Stimulated activated CD4-positive, alpha-beta T cell treated with anti-CD3 and anti-CD28 coated beads, Interleukin-1b, Interleukin-23, amount 100 ng/mL, for 1 hour (primary cell): Measurements from ENCODE around the gene BRD8.
"Not testable (repeated sequence)": the region's sequence is repeated elsewhere in the genome, so short reads cannot be mapped to it uniquely, and the experiment has no call there.

Experiments used
- DNase-seq, 2 donors: peaks; one replicate each; pipeline ENCODE4 v3.0.0-alpha.2; 2020; ENCODE audit warnings: low read depth in 2 of 2

BRD8 gene

GRCh38 chr5:138163721-138164120 is 14.7 kb downstream of the BRD8 start:
- DNase-seq, result no peak

GRCh38 chr5:138160706-138161105 is 17.7 kb downstream of the BRD8 start:
- DNase-seq, result no peak

GRCh38 chr5:138159666-138160065 is 18.8 kb downstream of the BRD8 start:
- no peak for DNase-seq

- no peak for DNase-seq
These were observed 20.8 kb downstream of the BRD8 start for GRCh38 chr5:138157626-138158025.

GRCh38 chr5:138155977-138156376 is 22.5 kb downstream of the BRD8 start:
- DNase-seq, result not testable (repeated sequence)

GRCh38 chr5:138149530-138149929 is 28.9 kb downstream of the BRD8 start:
- DNase-seq, result no peak

- no peak for DNase-seq
These were observed 29.6 kb downstream of the BRD8 start for GRCh38 chr5:138148811-138149210.

GRCh38 chr5:138143578-138143977 is 34.9 kb downstream of the BRD8 start:
- not testable (repeated sequence) for DNase-seq

- no peak for DNase-seq
These were observed 36.7 kb downstream of the BRD8 start for GRCh38 chr5:138141734-138142133.

GRCh38 chr5:138140268-138140667 is 38.2 kb downstream of the BRD8 start:
- no peak for DNase-seq

GRCh38 chr5:138139781-138140090 is 38.7 kb downstream of the BRD8 start:
- DNase-seq, result no peak

GRCh38 chr5:138138949-138139780 is 39.3 kb downstream of the BRD8 start, which contains the start of gene NME5:
Gene NME5 (minus strand): TSS chr5:138139428. CDS start chr5:138138780, 648 bp downstream.
- DNase-seq, result no peak

- DNase-seq, result no peak
These were observed 45.9 kb downstream of the BRD8 start for GRCh38 chr5:138132543-138132942.

GRCh38 chr5:138129347-138129746 is 49.1 kb downstream of the BRD8 start:
- no peak for DNase-seq

- DNase-seq, result no peak
These were observed 50.1 kb downstream of the BRD8 start for GRCh38 chr5:138128334-138128733.

GRCh38 chr5:138115254-138115653 is 63.2 kb downstream of the BRD8 start:
- no peak for DNase-seq

GRCh38 chr5:138111937-138112336 is 66.5 kb downstream of the BRD8 start:
- DNase-seq, result no peak

- no peak for DNase-seq
These were observed 67.2 kb downstream of the BRD8 start for GRCh38 chr5:138111181-138111580.

GRCh38 chr5:138110266-138110963 is 68.0 kb downstream of the BRD8 start:
- DNase-seq, result no peak

- no peak for DNase-seq
These were observed 68.8 kb downstream of the BRD8 start for GRCh38 chr5:138109463-138110265.

- no peak for DNase-seq
These were observed 71.2 kb downstream of the BRD8 start for GRCh38 chr5:138107213-138107612.

- no peak for DNase-seq
These were observed 72.7 kb downstream of the BRD8 start for GRCh38 chr5:138105709-138106108.

GRCh38 chr5:138103319-138103637 is 75.2 kb downstream of the BRD8 start:
- DNase-seq, result no peak
